Psoas muscle (tissue), 8 donors: ENCODE data around the gene MGAT2. TPM values are rescaled to one million over a fixed set of nuclear protein-coding genes. Genes with fewer than 3 reads are reported as not detected.

Experiments used
- ATAC-seq, 4 donors: fragments of 200-7000 bp; cut with Tn5 transposase; one replicate each; pipeline ENCODE4 v1.9.1; 2020; ENCODE audit warnings: moderate library complexity in 3 of 4, mild to moderate bottlenecking in 2 of 4
- DNase-seq, 2 donors: peaks; one replicate each; pipeline ENCODE4 v3.0.0-alpha.2; 2020
- H3K27ac ChIP-seq: fragments of 200-600 bp; one replicate; pipeline ENCODE4 v1.8.0; 2022
- H3K27me3 ChIP-seq, 3 donors: fragments of 200-600 bp in 1 of 3; one replicate each; pipeline versions ENCODE4 v1.6.1 to v1.8.0; 2013 to 2022; ENCODE audit warnings: low read length in 2 of 3, mild to moderate bottlenecking in 2 of 3, moderate library complexity in 1 of 3; ENCODE audit not compliant: insufficient read depth in 3 of 3
- H3K36me3 ChIP-seq, 2 donors: fragments of 200-600 bp in 1 of 2; one replicate each; pipeline versions ENCODE4 v1.6.1 to v1.8.0; 2013 to 2022; ENCODE audit warnings: low read depth in 1 of 2, mild to moderate bottlenecking in 1 of 2, moderate library complexity in 1 of 2; ENCODE audit not compliant: insufficient read depth in 1 of 2
- H3K4me1 ChIP-seq: fragments of 200-600 bp; one replicate; pipeline ENCODE4 v1.8.0; 2022
- H3K4me3 ChIP-seq: fragments of 200-600 bp; one replicate; pipeline ENCODE4 v1.8.0; 2022; ENCODE audit warnings: mild to moderate bottlenecking
- H3K9me3 ChIP-seq: fragments of 200-600 bp; one replicate; pipeline ENCODE4 v1.8.0; 2022
- WGBS, 3 donors: extraction: QIAGEN DNeasy Blood & Tissue Kit; methylation state at CpG; one replicate each; pipeline versions ENCODE4 v1.1.6 to v1.1.7; 2013; 5-methylcytosine and 5-hydroxymethylcytosine counted together
- intact Hi-C, 2 donors: fragments of 100-400 bp; cut with DNase I; formaldehyde crosslinking; loops; one replicate each; pipeline versions ENCODE4 v1.11.0 to v1.14.2; 2022
- polyA plus RNA-seq, 3 donors: library from polyadenylated mRNA; stranded (reverse); fragments of 200-250 nt; gene quantifications; one replicate each; pipeline ENCODE4 v1.2.3, GENCODE V29; 2013
- total RNA-seq, 4 donors: library from RNA; stranded (reverse); fragmentation: NEBNext Ultra II Directional in 2 of 4; extraction: Animal tissue kit (Norgen Biotek cat#: 25700) in 2 of 4; gene quantifications; one replicate each; pipeline versions ENCODE4 v1.2.1 to v1.2.4, GENCODE V29; 2021 to 2023
- TF ChIP-seq, protein P1 (sequence below): fragments of 200-600 bp; IDR thresholded peaks from one replicate; pipeline ENCODE4 v1.8.0; 2022; ENCODE audit warnings: antibody characterized with exemption
- donor health status: healthy with polysubstance abuse.
- donor health status: DM: no; HTN: no; CAD: no; lungs with moderate emphysema.
- donor health status: Bipolar disorder and iron deficiency.
- donor health status: healthy.
- donor health status: DM: yes; HTN: yes; CAD: no.
- donor health status: DM: no; HTN: no; CAD: no.
- donor health status: DM: no; HTN: no; CAD: no.
- donor health status: DM: yes; HTN: yes; CAD: no.

MGAT2 gene
- total and polyA plus RNA-seq, 7 donors, result 5.5 to 12.4 (median 9.6) TPM

GRCh38 chr14:49623941-49624839 is 3.6 kb downstream of the MGAT2 start:
- ATAC-seq (no peak), DNase-seq (no peak)
- no peak overlapping the region for H3K27ac ChIP-seq
- TF ChIP-seq, protein P1, sequence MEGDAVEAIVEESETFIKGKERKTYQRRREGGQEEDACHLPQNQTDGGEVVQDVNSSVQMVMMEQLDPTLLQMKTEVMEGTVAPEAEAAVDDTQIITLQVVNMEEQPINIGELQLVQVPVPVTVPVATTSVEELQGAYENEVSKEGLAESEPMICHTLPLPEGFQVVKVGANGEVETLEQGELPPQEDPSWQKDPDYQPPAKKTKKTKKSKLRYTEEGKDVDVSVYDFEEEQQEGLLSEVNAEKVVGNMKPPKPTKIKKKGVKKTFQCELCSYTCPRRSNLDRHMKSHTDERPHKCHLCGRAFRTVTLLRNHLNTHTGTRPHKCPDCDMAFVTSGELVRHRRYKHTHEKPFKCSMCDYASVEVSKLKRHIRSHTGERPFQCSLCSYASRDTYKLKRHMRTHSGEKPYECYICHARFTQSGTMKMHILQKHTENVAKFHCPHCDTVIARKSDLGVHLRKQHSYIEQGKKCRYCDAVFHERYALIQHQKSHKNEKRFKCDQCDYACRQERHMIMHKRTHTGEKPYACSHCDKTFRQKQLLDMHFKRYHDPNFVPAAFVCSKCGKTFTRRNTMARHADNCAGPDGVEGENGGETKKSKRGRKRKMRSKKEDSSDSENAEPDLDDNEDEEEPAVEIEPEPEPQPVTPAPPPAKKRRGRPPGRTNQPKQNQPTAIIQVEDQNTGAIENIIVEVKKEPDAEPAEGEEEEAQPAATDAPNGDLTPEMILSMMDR, result no peak
- peaks cover 0 to 30% of the 10 kb centered on the region in 2 donors for H3K36me3 ChIP-seq
- H3K9me3 ChIP-seq, result no peaks in the 10 kb centered on the region
- H3K4me3 ChIP-seq, result no peak overlapping the region
- WGBS, 3 donors, result 87 to 90% (median 88%) methylated on average over 6 of the region's 6 CpGs
- no peaks in the 10 kb centered on the region for H3K27me3 ChIP-seq
- H3K4me1 ChIP-seq, result peaks cover 33% of the 10 kb centered on the region
- intact Hi-C loops, result loop anchor here (5.0 to 10.0 kb wide), 2 partner anchors 37 to 491 kb away; partner anchors contain the start of genes RPS29 (in 1 of the 2) and VCPKMT (in 1 of the 2)

DNA sequence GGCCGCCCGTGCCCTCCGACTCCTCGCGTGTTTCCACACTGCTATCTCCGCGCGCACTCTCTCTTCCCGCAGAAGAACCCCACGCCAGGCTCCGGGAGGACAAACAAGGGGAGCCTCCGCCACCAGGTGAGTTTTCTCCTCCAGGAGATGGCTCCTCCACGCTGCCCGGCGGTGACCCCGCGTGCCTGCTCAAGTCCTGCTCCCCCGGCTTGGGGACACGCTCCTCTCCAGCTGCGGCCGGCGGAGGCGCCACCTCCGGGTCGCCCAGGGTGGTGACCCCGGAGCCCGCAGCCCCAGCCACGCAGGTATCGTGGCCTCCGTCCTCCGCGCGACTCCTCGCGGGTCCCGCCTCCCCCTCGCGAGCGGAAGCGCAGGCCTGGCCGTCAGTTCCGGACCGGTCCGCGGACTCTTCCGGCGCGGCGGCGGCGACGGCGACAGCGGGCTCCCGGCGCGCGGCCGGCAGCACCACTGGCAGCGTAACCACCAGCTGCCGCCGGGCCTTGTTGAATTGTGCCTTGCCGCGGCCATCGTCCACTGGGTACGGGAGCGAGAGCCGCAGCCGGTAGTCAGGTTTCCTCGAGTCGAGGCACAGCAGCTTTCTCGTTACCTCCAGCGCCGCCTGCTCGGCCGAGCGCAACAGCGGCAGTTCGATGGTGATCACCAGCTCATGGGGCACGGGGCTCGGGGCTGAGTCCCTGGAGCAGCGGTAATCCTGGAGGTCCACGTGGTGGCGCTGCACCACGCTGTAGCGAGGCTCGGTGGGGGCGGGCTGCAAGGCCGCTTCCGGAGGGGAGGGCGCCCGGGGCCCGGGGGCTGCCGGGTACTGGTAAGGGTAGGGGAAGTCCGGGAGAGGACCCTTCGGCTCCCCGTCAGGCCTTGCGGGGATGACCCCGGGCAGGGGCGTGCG is 13.3 kb downstream of the MGAT2 start:
- Histone ChIP-seq H3K4me3 (peak overlapping the region; percentile 97), H3K27ac (peak overlapping the region; percentile 100), H3K27me3 (no peaks in the 10 kb centered on the region), H3K4me1 (peaks cover 20% of the 10 kb centered on the region), H3K9me3 (no peaks in the 10 kb centered on the region), H3K36me3 (peaks cover 5 to 22% of the 10 kb centered on the region in 2 donors)
- intact Hi-C loops, result loop anchor here (1.0 to 10.0 kb wide), 7 partner anchors 59 to 221 kb away; partner anchors contain the start of genes KLHDC1 (in 2 of the 2), KLHDC2 (in 2 of the 2) and NEMF (in 2 of the 2)
- 0 to 1% (median 1%) methylated on average over 52 to 101 of the region's 101 CpGs for WGBS, 3 donors
- DNase-seq, result peak; percentile 95 to 97
- peak; percentile 93 to 95 (median 94) for ATAC-seq
- TF ChIP-seq, protein P1, result peak; percentile 68

GRCh38 chr14:49634547-49635334 is 14.1 kb downstream of the MGAT2 start, which contains the start of gene DNAAF2:
DNAAF2 (minus strand) TSS chr14:49635244; CDS start chr14:49635149, 95 bp downstream.
- intact Hi-C loops, result loop anchor here (1.0 to 10.0 kb wide), 7 partner anchors 58 to 220 kb away; partner anchors contain the start of genes KLHDC1 (in 2 of the 2), KLHDC2 (in 2 of the 2) and NEMF (in 2 of the 2)
- peak in 1 of 2 donors; percentile 57 for DNase-seq
- peak; percentile 50 to 64 (median 54) for ATAC-seq
- Histone ChIP-seq H3K27me3 (no peaks in the 10 kb centered on the region), H3K4me3 (peak within 1 kb of the TSS; percentile 97), H3K27ac (peak within 1 kb of the TSS; percentile 100), H3K36me3 (peaks cover 5 to 23% of the 10 kb centered on the region in 2 donors), H3K4me1 (peaks cover 20% of the 10 kb centered on the region), H3K9me3 (no peaks in the 10 kb centered on the region)
- TF ChIP-seq, protein P1, result no peak
- 0% methylated on average over 52 to 80 of the region's 80 CpGs for WGBS, 3 donors

GRCh38 chr14:49636866-49637265 is 16.3 kb downstream of the MGAT2 start:
- DNase-seq, result no peak
- TF ChIP-seq, protein P1, result no peak
- intact Hi-C loops, result loop anchor here in 1 of 2 donors (10.0 kb wide), 2 partner anchors 58 to 218 kb away; partner anchors contain the start of genes KLHDC1 and NEMF

More at GRCh38 chr14:49636866-49637265, 16.3 kb downstream of the MGAT2 start:
- ATAC-seq, result no peak
- 84 to 91% (median 91%) methylated on average over 1 of the region's 1 CpG for WGBS, 3 donors
- Histone ChIP-seq H3K27ac (no peak overlapping the region), H3K27me3 (no peaks in the 10 kb centered on the region), H3K9me3 (no peaks in the 10 kb centered on the region), H3K4me3 (no peak overlapping the region), H3K36me3 (peaks cover 5 to 26% of the 10 kb centered on the region in 2 donors), H3K4me1 (peaks cover 16% of the 10 kb centered on the region)
